Liver (tissue), 9 donors: ENCODE results near the gene USP51. TPM values are rescaled to one million over a fixed set of nuclear protein-coding genes. Genes with fewer than 3 reads are reported as not detected.
"Not testable (repeated sequence)": the region's sequence is repeated elsewhere in the genome, so short reads cannot be mapped to it uniquely, and the experiment has no call there.

Source experiments
- DNase-seq: peaks from one replicate; pipeline ENCODE4 v3.0.0-alpha.2; 2017; ENCODE audit warnings: low spot score
- H3K27ac ChIP-seq, 2 donors: one replicate each; pipeline ENCODE4 v1.7.0; 2013; ENCODE audit warnings: inconsistent platforms in 2 of 2, low read length in 2 of 2, control low read depth in 1 of 2, low read depth in 1 of 2, mild to moderate bottlenecking in 1 of 2
- H3K27me3 ChIP-seq, 4 donors: one replicate each; pipeline versions ENCODE4 v1.6.1 to v1.7.0; 2013; ENCODE audit warnings: low read length in 3 of 4, inconsistent platforms in 1 of 4, mild to moderate bottlenecking in 1 of 4, moderate library complexity in 1 of 4; ENCODE audit not compliant: control insufficient read depth in 4 of 4, insufficient read depth in 4 of 4
- H3K36me3 ChIP-seq, 4 donors: one replicate each; pipeline versions ENCODE4 v1.6.1 to v1.7.0; 2013; ENCODE audit warnings: low read length in 3 of 4, mild to moderate bottlenecking in 3 of 4, low read depth in 1 of 4, moderate library complexity in 1 of 4; ENCODE audit not compliant: control insufficient read depth in 4 of 4, insufficient read depth in 3 of 4
- H3K4me1 ChIP-seq, 4 donors: one replicate each; pipeline versions ENCODE4 v1.6.1 to v1.7.0; 2013; ENCODE audit warnings: low read length in 3 of 4, mild to moderate bottlenecking in 3 of 4, moderate library complexity in 1 of 4; ENCODE audit not compliant: control insufficient read depth in 4 of 4, insufficient read depth in 4 of 4
- H3K4me3 ChIP-seq, 3 donors: one replicate each; pipeline versions ENCODE4 v1.6.1 to v1.7.0; 2013; ENCODE audit warnings: low read length in 3 of 3, control low read depth in 1 of 3, low read depth in 1 of 3, mild to moderate bottlenecking in 1 of 3
- H3K9ac ChIP-seq, 2 donors: one replicate each; pipeline ENCODE4 v1.7.0; 2013; ENCODE audit warnings: low read length in 2 of 2, mild to moderate bottlenecking in 2 of 2, moderate library complexity in 2 of 2, control low read depth in 1 of 2, low read depth in 1 of 2
- H3K9me3 ChIP-seq, 4 donors: one replicate each; pipeline versions ENCODE4 v1.6.1 to v1.7.0; 2013; ENCODE audit warnings: low read length in 3 of 4; ENCODE audit not compliant: control insufficient read depth in 4 of 4
- WGBS: extraction: QIAGEN DNeasy Blood & Tissue Kit; methylation state at CpG from one replicate; pipeline ENCODE4 v1.1.7; 2013; 5-methylcytosine and 5-hydroxymethylcytosine counted together
- polyA plus RNA-seq, 2 donors: library from polyadenylated mRNA; stranded (reverse) in 1 of 2; unstranded in 1 of 2; fragments of 200-250 nt in 1 of 2; fragments of >200 nt in 1 of 2; fragmentation: Nextera tagmentation in 1 of 2; extraction: Ambion mirVana in 1 of 2; gene quantifications; one replicate each; pipeline versions ENCODE4 v1.2.1 to v1.2.3, GENCODE V29; 2013 to 2015
- total RNA-seq, 2 donors: library from RNA; depleted of rRNA; stranded (reverse); fragments of >200 nt; gene quantifications; one replicate each; pipeline ENCODE4 v1.2.3, GENCODE V29; 2014
- donor health status: healthy.
- donor health status: healthy.
- donor health status: healthy.
- donor health status: healthy.
- donor health status: healthy.

USP51 gene
- total and polyA plus RNA-seq, 4 donors: 0.19 to 6.7 (median 0.31) TPM

DNA sequence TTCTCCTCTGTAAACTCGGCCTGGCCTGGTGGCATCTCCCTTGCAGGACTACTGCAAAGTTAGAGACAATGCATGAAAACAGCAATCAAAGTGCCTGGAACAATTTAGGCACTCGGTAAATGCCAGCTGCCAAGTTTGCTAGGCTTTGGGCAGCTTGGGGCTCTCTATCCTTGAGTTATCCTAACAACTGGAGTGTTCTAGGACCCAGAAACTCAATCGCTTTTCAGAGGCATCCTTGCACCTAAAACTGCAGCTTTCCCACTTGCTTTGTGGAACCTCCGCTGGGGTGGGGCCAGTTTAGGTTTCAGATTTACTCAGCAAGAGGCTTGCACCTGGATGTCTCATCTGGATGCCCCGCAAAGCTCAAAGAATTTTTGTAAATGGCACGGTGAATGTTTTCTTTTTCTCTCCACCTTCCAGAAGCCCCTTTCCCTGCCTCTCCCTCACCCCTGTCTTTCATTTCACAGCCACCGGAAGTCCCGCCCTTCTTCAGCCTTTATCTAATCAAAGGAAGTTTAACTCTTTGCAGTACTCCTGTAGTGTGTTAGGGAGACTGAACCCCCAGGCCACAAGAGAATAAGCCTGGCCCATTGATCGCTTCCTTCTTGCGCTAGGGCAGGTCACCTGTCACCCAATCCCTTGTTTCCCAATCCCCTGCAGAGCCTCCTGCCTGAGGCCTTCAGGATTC, 27.3 kb upstream of the USP51 start:
- H3K4me1 ChIP-seq, H3K36me3 ChIP-seq, H3K9ac ChIP-seq, H3K27ac ChIP-seq, H3K27me3 ChIP-seq, DNase-seq, H3K9me3 ChIP-seq, H3K4me3 ChIP-seq: not testable (repeated sequence)
- no CpG with 5 or more reads among the region's 10 CpGs for WGBS

DNA sequence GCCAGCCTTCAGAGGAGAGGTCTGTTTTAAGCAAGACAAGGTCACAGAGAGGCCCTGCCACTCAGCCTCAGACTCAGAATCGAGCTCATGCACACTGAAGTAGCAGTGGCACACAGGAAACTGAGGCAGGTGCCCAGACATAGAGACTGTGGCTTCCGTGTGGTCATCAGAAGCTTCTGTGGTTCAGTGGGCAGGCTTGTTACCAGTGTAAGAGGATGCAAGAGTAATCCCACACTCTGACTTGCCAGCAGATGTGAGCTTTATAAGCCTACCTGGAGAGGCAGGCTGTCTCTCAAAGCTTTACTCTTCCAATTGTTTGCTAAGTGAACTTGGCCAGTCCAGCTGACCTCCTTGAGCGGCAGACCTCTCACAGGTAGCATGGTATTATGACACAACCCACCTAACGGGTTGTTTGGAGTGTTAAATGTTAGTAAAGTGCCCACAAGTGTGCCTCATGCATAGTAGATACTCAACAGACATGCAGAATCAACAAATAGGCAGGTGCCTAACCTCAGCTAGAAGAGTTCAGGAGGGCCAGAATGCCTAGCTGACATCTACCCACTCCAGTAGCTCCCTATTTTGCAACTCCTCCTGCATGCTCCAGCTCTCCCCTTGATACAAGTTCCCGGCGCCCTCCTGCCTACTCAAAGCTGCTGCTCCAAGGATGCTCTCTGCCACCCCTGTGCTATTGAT, 23.5 kb upstream of the USP51 start:
- H3K9me3 ChIP-seq, H3K4me3 ChIP-seq, H3K27me3 ChIP-seq, H3K27ac ChIP-seq, H3K4me1 ChIP-seq, H3K9ac ChIP-seq, H3K36me3 ChIP-seq, DNase-seq: not testable (repeated sequence)
- WGBS: no CpG with 5 or more reads among the region's 6 CpGs

- H3K9ac ChIP-seq: not testable (repeated sequence)
Observed at GRCh38 chrX:55508410-55509152, 18.9 kb upstream of the USP51 start.

GRCh38 chrX:55507699-55508098, 18.1 kb upstream of the USP51 start:
- not testable (repeated sequence) for H3K9me3 ChIP-seq, H3K36me3 ChIP-seq, H3K27me3 ChIP-seq, DNase-seq, H3K27ac ChIP-seq, H3K9ac ChIP-seq, H3K4me1 ChIP-seq, H3K4me3 ChIP-seq
- WGBS: no CpG with 5 or more reads among the region's 5 CpGs

More at GRCh38 chrX:55508410-55509152, 18.9 kb upstream of the USP51 start:
- not testable (repeated sequence) for H3K4me1 ChIP-seq, H3K27ac ChIP-seq, H3K4me3 ChIP-seq, H3K27me3 ChIP-seq, DNase-seq, H3K9me3 ChIP-seq, H3K36me3 ChIP-seq
- WGBS: no CpG with 5 or more reads among the region's 10 CpGs

- H3K27me3 ChIP-seq, H3K36me3 ChIP-seq, H3K4me1 ChIP-seq, H3K27ac ChIP-seq, H3K9ac ChIP-seq, H3K4me3 ChIP-seq, H3K9me3 ChIP-seq, DNase-seq: not testable (repeated sequence)
- WGBS: no CpG with 5 or more reads among the region's 5 CpGs
Observed at GRCh38 chrX:55507010-55507409, 17.4 kb upstream of the USP51 start.
